HepG2 (cell line): ENCODE measurements around the gene C2CD2. TPM values are rescaled to one million over a fixed set of nuclear protein-coding genes. Genes with fewer than 3 reads are reported as not detected.

ENCODE experiments used
- BRF2 ChIP-seq: sonication (generic); formaldehyde crosslinking; IDR thresholded peaks from 2 replicates; pipeline ENCODE4 v1.8.1; 2022; ENCODE audit warnings: mild to moderate bottlenecking, missing genetic modification reagents
- CEBPG ChIP-seq: IDR thresholded peaks from 2 replicates; pipeline ENCODE4 v1.6.1; 2016
- CENPX ChIP-seq: sonication (generic); formaldehyde crosslinking; IDR thresholded peaks from 2 replicates; pipeline ENCODE4 v1.9.0; 2021; ENCODE audit warnings: mild to moderate bottlenecking, missing genetic modification reagents, moderate library complexity
- CHD2 ChIP-seq: IDR thresholded peaks from 2 replicates; pipeline ENCODE4 v1.6.1; 2011; ENCODE audit warnings: low read depth, low read length, improper control_type of control experiment
- HMG20A ChIP-seq: IDR thresholded peaks from 2 replicates; pipeline ENCODE4 v1.6.1; 2016; ENCODE audit warnings: borderline replicate concordance
- KLF16 ChIP-seq, 2 experiments: sonication (generic) in 1 of 2; formaldehyde crosslinking in 1 of 2; IDR thresholded peaks; 2 replicates each; pipeline versions ENCODE4 v1.6.1 to v1.8.0; 2016 to 2023; ENCODE audit warnings: missing genetic modification reagents in 2 of 2, missing compliant biosample characterization in 1 of 2
- MYC ChIP-seq: sonication (generic); formaldehyde crosslinking; IDR thresholded peaks from 2 replicates; pipeline ENCODE4 v1.9.0; 2021; ENCODE audit warnings: missing genetic modification reagents, borderline replicate concordance
- SMAD3 ChIP-seq: sonication (generic); formaldehyde crosslinking; IDR thresholded peaks from 2 replicates; pipeline ENCODE4 v1.4.0; 2020; ENCODE audit warnings: missing genetic modification reagents
- SOX6 ChIP-seq, 2 experiments: fragments of 450-650 bp in 1 of 2; sonication (generic) in 1 of 2; formaldehyde crosslinking in 1 of 2; IDR thresholded peaks; 2 replicates each; pipeline versions ENCODE4 v1.4.0 to v1.6.1; 2017 to 2020; ENCODE audit warnings: antibody characterized with exemption in 1 of 2, mild to moderate bottlenecking in 1 of 2, missing genetic modification reagents in 1 of 2
- TFE3 ChIP-seq: IDR thresholded peaks from 2 replicates; pipeline ENCODE4 v1.6.1; 2016
- XRCC5 ChIP-seq: fragments of 200-400 bp; formaldehyde crosslinking; optimal IDR thresholded peaks from 2 replicates; pipeline ENCODE3; 2017; ENCODE audit warnings: mild to moderate bottlenecking, low read length
- YY1 ChIP-seq: IDR thresholded peaks from 2 replicates; pipeline ENCODE4 v1.6.1; 2011; ENCODE audit warnings: low read length, low read depth, moderate library complexity, mild to moderate bottlenecking; ENCODE audit not compliant: insufficient read depth, insufficient replicate concordance
- ZBTB42 ChIP-seq: sonication (generic); formaldehyde crosslinking; IDR thresholded peaks from 2 replicates; pipeline ENCODE4 v1.5.0; 2020; ENCODE audit warnings: mild to moderate bottlenecking, missing genetic modification reagents
- ZBTB44 ChIP-seq: sonication (generic); formaldehyde crosslinking; IDR thresholded peaks from 2 replicates; pipeline ENCODE4 v1.4.0; 2020; ENCODE audit warnings: missing genetic modification reagents
- ZGPAT ChIP-seq: IDR thresholded peaks from 2 replicates; pipeline ENCODE4 v1.6.1; 2016; ENCODE audit warnings: mild to moderate bottlenecking
- ZNF18 ChIP-seq: sonication (generic); formaldehyde crosslinking; IDR thresholded peaks from 2 replicates; pipeline ENCODE4 v1.8.0; 2022; ENCODE audit warnings: mild to moderate bottlenecking, missing genetic modification reagents; ENCODE audit not compliant: insufficient replicate concordance
- ZNF383 ChIP-seq: sonication (generic); formaldehyde crosslinking; IDR thresholded peaks from 2 replicates; pipeline ENCODE4 v1.4.0; 2020; ENCODE audit warnings: missing genetic modification reagents, mild to moderate bottlenecking, borderline replicate concordance
- ZNF549 ChIP-seq: sonication (generic); formaldehyde crosslinking; IDR thresholded peaks from 2 replicates; pipeline ENCODE4 v1.5.0; 2020; ENCODE audit warnings: missing genetic modification reagents
- ZNF775 ChIP-seq: sonication (generic); formaldehyde crosslinking; IDR thresholded peaks from 2 replicates; pipeline ENCODE4 v1.4.0; 2020; ENCODE audit warnings: missing genetic modification reagents, mild to moderate bottlenecking, moderate library complexity, borderline replicate concordance
- ZSCAN30 ChIP-seq: sonication (generic); formaldehyde crosslinking; IDR thresholded peaks from 2 replicates; pipeline ENCODE4 v1.5.0; 2020; ENCODE audit warnings: mild to moderate bottlenecking, missing genetic modification reagents
- polyA plus RNA-seq, 8 experiments: library from polyadenylated mRNA; depleted of rRNA in 3 of 8; stranded (reverse) in 7 of 8; unstranded in 1 of 8; fragments of >200 nt; fragmentation: Illumina TruSeq in 4 of 8; extraction: Trizol in 4 of 8; gene quantifications; 2 replicates each; pipeline versions ENCODE4 v1.2.1 to v1.2.3, GENCODE V29; 2011 to 2016; ENCODE audit warnings: low read depth in 4 of 8, missing spikeins in 1 of 8, mixed read lengths in 1 of 8; ENCODE audit not compliant: insufficient read depth in 1 of 8
- total RNA-seq, 5 experiments: library from RNA; depleted of rRNA; stranded (reverse); fragments of >200 nt; fragmentation: Illumina TruSeq; extraction: Trizol; gene quantifications; 2 replicates each; pipeline ENCODE4 v1.2.3, GENCODE V29; 2016; ENCODE audit warnings: low read depth in 1 of 5

Gene C2CD2
- total and polyA plus RNA-seq, 2 of the 13 experiments (the other 11 are each of a cell fraction or from before 2014, with no cell fraction given): 12.5 to 19.7 TPM

- TF ChIP-seq CHD2 (no peak), ZNF383 (no peak), TFE3 (CRISPR knock-in tag) (no peak), CEBPG (CRISPR knock-in tag) (no peak), ZNF18 (CRISPR knock-in tag) (no peak), ZBTB42 (CRISPR knock-in tag) (no peak), KLF16 (CRISPR knock-in tag; IDR thresholded peaks at IDR 0.05) (no peak), XRCC5 (peak; percentile 32), MYC (CRISPR knock-in tag) (peak; percentile 76), YY1 (peak; percentile 18), SOX6 (IDR thresholded peaks at IDR 0.05) (no peak), SOX6 (CRISPR knock-in tag; IDR thresholded peaks at IDR 0.05) (0 out of 2 replicates have a peak, but pooled peaks have one; percentile 26), ZSCAN30 (CRISPR knock-in tag) (no peak), ZGPAT (CRISPR knock-in tag) (0 out of 2 replicates have a peak, but pooled peaks have one; percentile 19), HMG20A (CRISPR knock-in tag) (no peak), SMAD3 (CRISPR knock-in tag) (no peak), CENPX (CRISPR knock-in tag) (no peak), BRF2 (CRISPR knock-in tag) (no peak), ZNF775 (CRISPR knock-in tag) (no peak), ZNF549 (CRISPR knock-in tag) (no peak), ZBTB44 (CRISPR knock-in tag) (no peak)
Observed at GRCh38 chr21:41973861-41974751, 20.3 kb upstream of the C2CD2 start (continued).
